NOMO-1 (cell line): Measurements from ENCODE around the gene KCNG2.

ENCODE experiments used
- DNase-seq, 2 experiments: peaks; one replicate each; lab custom pipeline; 2025; ENCODE audit not compliant: unreplicated experiment in 2 of 2; lab: John Stamatoyannopoulos, UW

KCNG2 gene

GRCh38 chr18:79947881-79948610 is 150.3 kb downstream of the KCNG2 start:
- DNase-seq = no peak

- no peak for DNase-seq
Measured at GRCh38 chr18:79948719-79949411, 151.1 kb downstream of the KCNG2 start.
